ENCODE data around the gene ATG4A.

The ATG4A gene

GRCh38 chrX:108091264-108091877, at the start of gene ATG4A, which contains the start of gene PSMD10:
ATG4A (plus strand) TSS chrX:108091778; CDS start chrX:108091827, 49 bp downstream.
PSMD10 (minus strand) TSS chrX:108091542; CDS start chrX:108091520, 22 bp downstream.
- in situ Hi-C loops (cut with MboI; ENCODE audit: low sequenced_read_pairs), result no loop called here

- in situ Hi-C loops (cut with MboI; ENCODE audit: low sequenced_read_pairs), result no loop called here
Observed at GRCh38 chrX:108044554-108045256, 46.9 kb upstream of the ATG4A start, which contains the start of gene VSIG1. VSIG1 (plus strand) TSS chrX:108045065; CDS start chrX:108045131, 66 bp downstream.

GRCh38 chrX:108049649-108050048, 41.9 kb upstream of the ATG4A start:
- in situ Hi-C loops (cut with MboI; ENCODE audit: low sequenced_read_pairs), result no loop called here

GRCh38 chrX:108053218-108053617, 38.4 kb upstream of the ATG4A start:
- in situ Hi-C loops (cut with MboI; ENCODE audit: low sequenced_read_pairs), result no loop called here

GRCh38 chrX:108055546-108055945, 36.0 kb upstream of the ATG4A start:
- in situ Hi-C loops (cut with MboI; ENCODE audit: low sequenced_read_pairs), result no loop called here

- in situ Hi-C loops (cut with MboI; ENCODE audit: low sequenced_read_pairs), result no loop called here
Observed at GRCh38 chrX:108059801-108060200, 31.8 kb upstream of the ATG4A start.

- in situ Hi-C loops (cut with MboI; ENCODE audit: low sequenced_read_pairs), result no loop called here
Observed at GRCh38 chrX:108064001-108064400, 27.6 kb upstream of the ATG4A start.

- in situ Hi-C loops (cut with MboI; ENCODE audit: low sequenced_read_pairs), result no loop called here
Observed at GRCh38 chrX:108064613-108065012, 27.0 kb upstream of the ATG4A start.

- in situ Hi-C loops (cut with MboI; ENCODE audit: low sequenced_read_pairs), result no loop called here
Observed at GRCh38 chrX:108068121-108068520, 23.5 kb upstream of the ATG4A start.

GRCh38 chrX:108070891-108071290, 20.7 kb upstream of the ATG4A start:
- in situ Hi-C loops (cut with MboI; ENCODE audit: low sequenced_read_pairs), result no loop called here

GRCh38 chrX:108071578-108071977, 20.0 kb upstream of the ATG4A start:
- in situ Hi-C loops (cut with MboI; ENCODE audit: low sequenced_read_pairs), result no loop called here

GRCh38 chrX:108072746-108073145, 18.8 kb upstream of the ATG4A start:
- in situ Hi-C loops (cut with MboI; ENCODE audit: low sequenced_read_pairs), result no loop called here

- in situ Hi-C loops (cut with MboI; ENCODE audit: low sequenced_read_pairs), result no loop called here
Observed at GRCh38 chrX:108081110-108081509, 10.5 kb upstream of the ATG4A start.

GRCh38 chrX:108087792-108088191, 3.8 kb upstream of the ATG4A start:
- in situ Hi-C loops (cut with MboI; ENCODE audit: low sequenced_read_pairs), result no loop called here

- in situ Hi-C loops (cut with MboI; ENCODE audit: low sequenced_read_pairs), result no loop called here
Observed at GRCh38 chrX:108088511-108088910, 3.1 kb upstream of the ATG4A start.

GRCh38 chrX:108090491-108091263, 901 bp upstream of the ATG4A start:
- in situ Hi-C loops (cut with MboI; ENCODE audit: low sequenced_read_pairs), result no loop called here

GRCh38 chrX:108091878-108092291, 307 bp downstream of the ATG4A start:
- in situ Hi-C loops (cut with MboI; ENCODE audit: low sequenced_read_pairs), result no loop called here

GRCh38 chrX:108097380-108097779, 5.8 kb downstream of the ATG4A start:
- in situ Hi-C loops (cut with MboI; ENCODE audit: low sequenced_read_pairs), result no loop called here

GRCh38 chrX:108105473-108105872, 13.9 kb downstream of the ATG4A start:
- in situ Hi-C loops (cut with MboI; ENCODE audit: low sequenced_read_pairs), result no loop called here

GRCh38 chrX:108114541-108114940, 23.0 kb downstream of the ATG4A start:
- in situ Hi-C loops (cut with MboI; ENCODE audit: low sequenced_read_pairs), result no loop called here

- in situ Hi-C loops (cut with MboI; ENCODE audit: low sequenced_read_pairs), result no loop called here
Observed at GRCh38 chrX:108117988-108118387, 26.4 kb downstream of the ATG4A start.

- in situ Hi-C loops (cut with MboI; ENCODE audit: low sequenced_read_pairs), result no loop called here
Observed at GRCh38 chrX:108121291-108121690, 29.7 kb downstream of the ATG4A start.
